Gastrocnemius medialis (tissue), 4 donors: ENCODE data around the gene TCTN2. TPM values are rescaled to one million over a fixed set of nuclear protein-coding genes. Genes with fewer than 3 reads are reported as not detected.

ENCODE experiments used
- ATAC-seq, 2 donors: fragments of 150-250 bp; one replicate each; pipeline ENCODE4 v1.9.1; 2016
- DNase-seq, 2 donors: peaks; one replicate each; pipeline ENCODE4 v3.0.0-alpha.2; 2019
- H3K27ac ChIP-seq, 4 donors: fragments of 200-600 bp; sonication (generic); 1 replicate in 1 of 4; 2 replicates in 3 of 4; pipeline ENCODE4 v1.5.1; 2016 to 2018; ENCODE audit warnings: mild to moderate bottlenecking in 2 of 4, moderate library complexity in 1 of 4
- H3K27me3 ChIP-seq, 3 donors: fragments of 200-600 bp; sonication (generic) in 2 of 3; 1 replicate in 1 of 3; 2 replicates in 2 of 3; pipeline versions ENCODE4 v1.5.1 to v1.6.0; 2016 to 2019; ENCODE audit warnings: mild to moderate bottlenecking in 1 of 3, moderate library complexity in 1 of 3
- H3K36me3 ChIP-seq, 2 donors: fragments of 200-600 bp; sonication (generic) in 1 of 2; one replicate each; pipeline ENCODE4 v1.5.1; 2017 to 2018
- H3K4me1 ChIP-seq, 2 donors: fragments of 200-600 bp; sonication (generic) in 1 of 2; one replicate each; pipeline ENCODE4 v1.5.1; 2016 to 2017; ENCODE audit warnings: mild to moderate bottlenecking in 2 of 2
- H3K4me3 ChIP-seq, 4 donors: fragments of 200-600 bp; sonication (generic) in 3 of 4; 1 replicate in 1 of 4; 2 replicates in 3 of 4; pipeline ENCODE4 v1.5.1; 2016 to 2019; ENCODE audit warnings: mild to moderate bottlenecking in 2 of 4
- H3K9me3 ChIP-seq, 3 donors: fragments of 200-600 bp; sonication (generic) in 2 of 3; 1 replicate in 1 of 3; 2 replicates in 2 of 3; pipeline ENCODE4 v1.5.1; 2016 to 2019
- CTCF ChIP-seq, 5 experiments: fragments of 450-650 bp in 3 of 5; fragments of 200-600 bp in 2 of 5; sonication (generic) in 2 of 5; IDR thresholded peaks in 4 of 5; conservative IDR thresholded peaks in 1 of 5; 1 replicate in 4 of 5; 2 replicates in 1 of 5; pipeline ENCODE4 v1.5.1; 2016 to 2019; ENCODE audit warnings: antibody characterized with exemption in 5 of 5, mild to moderate bottlenecking in 3 of 5, moderate library complexity in 3 of 5
- POLR2A ChIP-seq, 2 donors: fragments of 450-650 bp; IDR thresholded peaks; one replicate each; pipeline ENCODE4 v1.6.1; 2017; ENCODE audit warnings: antibody characterized with exemption in 2 of 2, mild to moderate bottlenecking in 2 of 2, moderate library complexity in 2 of 2
- in situ Hi-C, 4 donors: fragments of 200-750 bp; cut with MboI; loops; one replicate each; pipeline versions ENCODE4 v1.15.0 to v1.8.0; 2017; ENCODE audit warnings: low sequenced_read_pairs in 4 of 4
- intact Hi-C: fragments of 100-400 bp; cut with DNase I; formaldehyde crosslinking; loops from one replicate; pipeline ENCODE4 v1.15.1; 2023; ENCODE audit warnings: low total_unique reads
- total RNA-seq, 4 donors: library from RNA; depleted of rRNA; stranded (reverse); fragments of >200 nt; gene quantifications; one replicate each; pipeline versions ENCODE4 v1.1.0 to v1.2.3, GENCODE V29; 2016

Gene TCTN2
- total RNA-seq, 4 donors from 2014 or later = 1.2 to 5.0 (median 1.6) TPM

- in situ Hi-C loops = no loop called here
- Histone ChIP-seq H3K27ac (peak overlapping the region in 1 of 4 donors; percentile 37), H3K9me3 (no peaks in the 10 kb centered on the region), H3K4me1 (no peaks in the 10 kb centered on the region), H3K36me3 (peaks cover 3 to 26% of the 10 kb centered on the region in 2 donors), H3K4me3 (no peak overlapping the region), H3K27me3 (no peaks in the 10 kb centered on the region)
- no peak for ATAC-seq
- TF ChIP-seq POLR2A (IDR thresholded peaks at IDR 0.05) (no peak), CTCF (IDR thresholded peaks at IDR 0.05 in 4 of 5, conservative IDR thresholded peaks at IDR 0.05 in 1 of 5) (no peak)
- intact Hi-C loops = no loop called here
- no peak for DNase-seq
Measured at GRCh38 chr12:123659996-123660727, 10.8 kb upstream of the TCTN2 start.

- Histone ChIP-seq H3K4me1 (peaks cover 8 to 9% of the 10 kb centered on the region in 2 donors), H3K4me3 (no peak overlapping the region), H3K9me3 (no peaks in the 10 kb centered on the region), H3K27ac (no peak overlapping the region), H3K36me3 (peaks cover 0 to 6% of the 10 kb centered on the region in 2 donors), H3K27me3 (no peaks in the 10 kb centered on the region)
- TF ChIP-seq POLR2A (IDR thresholded peaks at IDR 0.05) = no peak
- TF ChIP-seq CTCF (IDR thresholded peaks at IDR 0.05 in 4 of 5, conservative IDR thresholded peaks at IDR 0.05 in 1 of 5) = no peak
- intact Hi-C loops = no loop called here
- ATAC-seq (no peak), DNase-seq (no peak)
- in situ Hi-C loops = no loop called here
Measured at GRCh38 chr12:123667771-123668170, 3.1 kb upstream of the TCTN2 start.

- ATAC-seq (no peak), DNase-seq (no peak)
- Histone ChIP-seq H3K4me3 (peak overlapping the region in 3 of 4 donors; percentile 68 to 93 (median 86)), H3K27me3 (no peaks in the 10 kb centered on the region), H3K27ac (no peak overlapping the region), H3K4me1 (peaks cover 8 to 9% of the 10 kb centered on the region in 2 donors), H3K36me3 (no peaks in the 10 kb centered on the region), H3K9me3 (no peaks in the 10 kb centered on the region)
- intact Hi-C loops = loop anchor here (2.0 to 5.0 kb wide), 2 partner anchors 40 to 41 kb away; partner anchors contain the start of genes ATP6V0A2, EIF2B1 and GTF2H3
- no peak for TF ChIP-seq POLR2A (IDR thresholded peaks at IDR 0.05)
- no peak for TF ChIP-seq CTCF (IDR thresholded peaks at IDR 0.05 in 4 of 5, conservative IDR thresholded peaks at IDR 0.05 in 1 of 5)
- in situ Hi-C loops = no loop called here
Measured at GRCh38 chr12:123671876-123672275, 963 bp downstream of the TCTN2 start.

GRCh38 chr12:123675436-123675835 is 4.5 kb downstream of the TCTN2 start:
- Histone ChIP-seq H3K36me3 (peaks cover 0 to 4% of the 10 kb centered on the region in 2 donors), H3K27ac (no peak overlapping the region), H3K4me1 (peaks cover 8 to 9% of the 10 kb centered on the region in 2 donors), H3K9me3 (no peaks in the 10 kb centered on the region), H3K4me3 (no peak overlapping the region), H3K27me3 (no peaks in the 10 kb centered on the region)
- in situ Hi-C loops (no loop called here), intact Hi-C loops (no loop called here)
- DNase-seq = no peak
- ATAC-seq = no peak
- TF ChIP-seq CTCF (IDR thresholded peaks at IDR 0.05 in 4 of 5, conservative IDR thresholded peaks at IDR 0.05 in 1 of 5) = no peak
